WTC11 (cell line): ENCODE measurements around the gene GLOD4. TPM values are rescaled to one million over a fixed set of nuclear protein-coding genes. Genes with fewer than 3 reads are reported as not detected.
A peak's percentile ranks its signal among the peaks of the same experiment; 100 is the strongest.

Experiments
- ATAC-seq: fragments of 200-7000 bp; cut with Tn5 transposase; 2 replicates; pipeline ENCODE4 v1.10.0; 2021; ENCODE audit warnings: mild to moderate bottlenecking, moderate library complexity
- CTCF ChIA-PET: fragments of 300-600 bp; sonication (Branson Sonifier 250); formaldehyde crosslinking; loops from one replicate; lab custom pipeline; 2021; ENCODE audit warnings: antibody characterized with exemption; lab: Charles Lee
- POLR2A ChIA-PET: fragments of 350-600 bp; sonication (Branson Sonifier 250); formaldehyde crosslinking; loops from one replicate; lab custom pipeline; 2021; ENCODE audit warnings: antibody characterized with exemption; lab: Charles Lee
- DNase-seq: peaks from one replicate; pipeline ENCODE4 v3.0.0; 2021; ENCODE audit warnings: low spot score
- H3K27ac Mint-ChIP-seq: 2 replicates; pipeline ENCODE4 v1.8.0; 2021; ENCODE audit warnings: mixed read lengths
- H3K27me3 Mint-ChIP-seq: 2 replicates; pipeline ENCODE4 v1.8.0; 2021; ENCODE audit warnings: low read depth, mild to moderate bottlenecking, moderate library complexity, mixed read lengths
- H3K36me3 Mint-ChIP-seq: 2 replicates; pipeline ENCODE4 v1.8.0; 2021; ENCODE audit warnings: mixed read lengths
- H3K4me1 Mint-ChIP-seq: 2 replicates; pipeline ENCODE4 v1.8.0; 2022; ENCODE audit warnings: mixed read lengths
- H3K4me3 Mint-ChIP-seq: 2 replicates; pipeline ENCODE4 v1.8.0; 2021; ENCODE audit warnings: mild to moderate bottlenecking, moderate library complexity, mixed read lengths
- H3K9me3 Mint-ChIP-seq: 2 replicates; pipeline ENCODE4 v1.8.0; 2021; ENCODE audit warnings: mixed read lengths
- ATF1 ChIP-seq: sonication (generic); formaldehyde crosslinking; IDR thresholded peaks from 2 replicates; pipeline ENCODE4 v1.8.1; 2023; ENCODE audit warnings: mild to moderate bottlenecking, moderate library complexity, missing genetic modification reagents
- ATF3 ChIP-seq: sonication (generic); formaldehyde crosslinking; conservative IDR thresholded peaks from 2 replicates; pipeline ENCODE4 v1.8.1; 2022; ENCODE audit warnings: mild to moderate bottlenecking, missing genetic modification reagents
- CREB1 ChIP-seq: sonication (generic); formaldehyde crosslinking; IDR thresholded peaks from 2 replicates; pipeline ENCODE4 v1.8.0; 2023; ENCODE audit warnings: mild to moderate bottlenecking, missing genetic modification reagents
- FOXP4 ChIP-seq: sonication (generic); formaldehyde crosslinking; IDR thresholded peaks from 2 replicates; pipeline ENCODE4 v1.8.0; 2022; ENCODE audit warnings: mild to moderate bottlenecking, missing genetic modification reagents
- GTF2I ChIP-seq: fragments of 250-450 bp; sonication (Bioruptor Pico); conservative IDR thresholded peaks from 2 replicates; pipeline ENCODE4 v1.4.0; 2021; ENCODE audit warnings: mild to moderate bottlenecking
- HMGA2 ChIP-seq: fragments of 250-450 bp; sonication (Bioruptor Pico); IDR thresholded peaks from 2 replicates; pipeline ENCODE4 v1.4.0; 2021; ENCODE audit warnings: mild to moderate bottlenecking, moderate library complexity
- IRF1 ChIP-seq: sonication (generic); formaldehyde crosslinking; IDR thresholded peaks from 2 replicates; pipeline ENCODE4 v1.8.0; 2023; ENCODE audit warnings: missing genetic modification reagents
- KAT7 ChIP-seq: sonication (generic); formaldehyde crosslinking; IDR thresholded peaks from 2 replicates; pipeline ENCODE4 v1.8.1; 2023; ENCODE audit warnings: missing genetic modification reagents, mild to moderate bottlenecking, borderline replicate concordance
- NR2C2 ChIP-seq: sonication (generic); formaldehyde crosslinking; IDR thresholded peaks from 2 replicates; pipeline ENCODE4 v1.8.0; 2022; ENCODE audit warnings: mild to moderate bottlenecking, missing genetic modification reagents
- OVOL2 ChIP-seq: fragments of 250-450 bp; sonication (Bioruptor Pico); IDR thresholded peaks from 2 replicates; pipeline ENCODE4 v1.9.0; 2021; ENCODE audit warnings: mild to moderate bottlenecking, borderline replicate concordance
- PREB ChIP-seq: sonication (generic); formaldehyde crosslinking; IDR thresholded peaks from 2 replicates; pipeline ENCODE4 v1.8.1; 2022; ENCODE audit warnings: mild to moderate bottlenecking, missing genetic modification reagents, moderate library complexity, borderline replicate concordance
- RORB ChIP-seq: fragments of 250-450 bp; sonication (Bioruptor Pico); IDR thresholded peaks from 2 replicates; pipeline ENCODE4 v1.9.0; 2021; ENCODE audit warnings: mild to moderate bottlenecking
- SOX15 ChIP-seq: fragments of 250-450 bp; sonication (Bioruptor Pico); IDR thresholded peaks from 2 replicates; pipeline ENCODE4 v1.9.0; 2021; ENCODE audit warnings: mild to moderate bottlenecking
- SP1 ChIP-seq: sonication (generic); formaldehyde crosslinking; conservative IDR thresholded peaks from 2 replicates; pipeline ENCODE4 v1.8.1; 2022; ENCODE audit warnings: missing genetic modification reagents
- USF2 ChIP-seq: sonication (generic); formaldehyde crosslinking; IDR thresholded peaks from 2 replicates; pipeline ENCODE4 v1.8.1; 2023; ENCODE audit warnings: mild to moderate bottlenecking, missing genetic modification reagents, moderate library complexity
- ZBTB43 ChIP-seq: sonication (generic); formaldehyde crosslinking; IDR thresholded peaks from 2 replicates; pipeline ENCODE4 v1.8.1; 2023; ENCODE audit warnings: mild to moderate bottlenecking, missing genetic modification reagents
- ZNF263 ChIP-seq: sonication (generic); formaldehyde crosslinking; IDR thresholded peaks from 2 replicates; pipeline ENCODE4 v1.8.1; 2022; ENCODE audit warnings: low read depth, mild to moderate bottlenecking, moderate library complexity, missing genetic modification reagents
- ZNF281 ChIP-seq: sonication (generic); formaldehyde crosslinking; IDR thresholded peaks from 2 replicates; pipeline ENCODE4 v1.8.0; 2023; ENCODE audit warnings: mild to moderate bottlenecking, missing genetic modification reagents
- ZNF532 ChIP-seq: fragments of 250-450 bp; sonication (Bioruptor Pico); IDR thresholded peaks from 2 replicates; pipeline ENCODE4 v1.9.0; 2021; ENCODE audit warnings: mild to moderate bottlenecking, borderline replicate concordance
- total RNA-seq: library from RNA; stranded (reverse); gene quantifications from 3 replicates; pipeline ENCODE4 v1.2.3, GENCODE V29; 2021

The GLOD4 gene
- total RNA-seq, 1 experiment from 2014 or later: 69.0 TPM

GRCh38 chr17:795276-795675, 13.2 kb upstream of the GLOD4 start (continued):
- TF ChIP-seq PREB (no peak), OVOL2 (no peak), NR2C2 (CRISPR knock-in tag) (no peak), GTF2I (CRISPR knock-in tag) (no peak), ATF3 (CRISPR knock-in tag) (no peak)

GRCh38 chr17:794876-795275, 12.8 kb upstream of the GLOD4 start:
- H3K27me3 Mint-ChIP-seq: no peaks in the 10 kb centered on the region
- ChIA-PET CTCF (interaction anchor here (0.7 to 10.3 kb wide), 21 partner anchors 9 to 261 kb away, joined by 3 to 190 read pairs (median 4); partner anchors contain the start of genes NXN and TIMM22), POLR2A (interaction anchor here (0.6 to 1.9 kb wide), 4 partner anchors 117 to 185 kb away, joined by 3 to 14 read pairs (median 4); partner anchors contain the start of gene NXN)
- H3K4me1 Mint-ChIP-seq: peaks cover 10% of the 10 kb centered on the region
- peak; percentile 81 for DNase-seq
- H3K27ac Mint-ChIP-seq: peak overlapping the region; percentile 92
- peaks cover 29% of the 10 kb centered on the region for H3K36me3 Mint-ChIP-seq
- no peaks in the 10 kb centered on the region for H3K9me3 Mint-ChIP-seq
- peak; percentile 60 for ATAC-seq
- H3K4me3 Mint-ChIP-seq: no peak overlapping the region
- TF ChIP-seq ATF1 (no peak), CREB1 (CRISPR knock-in tag) (no peak), ZNF263 (CRISPR knock-in tag) (no peak), USF2 (CRISPR knock-in tag) (0 out of 2 replicates have a peak, but pooled peaks have one; percentile 14), ZNF281 (no peak), KAT7 (CRISPR knock-in tag) (no peak), ZBTB43 (CRISPR knock-in tag) (no peak), ZNF532 (CRISPR knock-in tag) (no peak), RORB (CRISPR knock-in tag) (no peak), IRF1 (CRISPR knock-in tag) (no peak), SOX15 (CRISPR knock-in tag) (no peak), FOXP4 (CRISPR knock-in tag) (no peak), SP1 (CRISPR knock-in tag) (peak; percentile 50; the same call in 1 of the 2 replicates), HMGA2 (no peak), PREB (no peak)
